GM23338 (cell line): ENCODE data around the gene CALCR.

Experiments used
- CTCF ChIP-seq, 2 experiments: fragments of 200-600 bp in 1 of 2; sonication (generic) in 1 of 2; conservative IDR thresholded peaks; 2 replicates each; pipeline versions ENCODE4 v1.5.1 to v1.6.1; 2016 to 2017; ENCODE audit warnings: antibody characterized with exemption in 2 of 2, low read depth in 2 of 2, mild to moderate bottlenecking in 2 of 2, moderate library complexity in 1 of 2
- EZH2 ChIP-seq: fragments of 200-600 bp; sonication (generic); IDR thresholded peaks from one replicate; pipeline ENCODE4 v1.8.0; 2017; ENCODE audit warnings: antibody characterized with exemption, mild to moderate bottlenecking, low read depth; ENCODE audit not compliant: unreplicated experiment
- NANOG ChIP-seq: IDR thresholded peaks from 2 replicates; pipeline ENCODE4 v1.6.1; 2016; ENCODE audit warnings: antibody characterized with exemption, borderline replicate concordance
- POLR2AphosphoS5 ChIP-seq: IDR thresholded peaks from 2 replicates; pipeline ENCODE4 v1.6.1; 2016; ENCODE audit warnings: antibody characterized with exemption, low read depth
- TF ChIP-seq, protein P1 (sequence below): IDR thresholded peaks from one replicate; pipeline ENCODE4 v1.6.1; 2018; ENCODE audit warnings: antibody characterized with exemption; ENCODE audit not compliant: unreplicated experiment

DNA sequence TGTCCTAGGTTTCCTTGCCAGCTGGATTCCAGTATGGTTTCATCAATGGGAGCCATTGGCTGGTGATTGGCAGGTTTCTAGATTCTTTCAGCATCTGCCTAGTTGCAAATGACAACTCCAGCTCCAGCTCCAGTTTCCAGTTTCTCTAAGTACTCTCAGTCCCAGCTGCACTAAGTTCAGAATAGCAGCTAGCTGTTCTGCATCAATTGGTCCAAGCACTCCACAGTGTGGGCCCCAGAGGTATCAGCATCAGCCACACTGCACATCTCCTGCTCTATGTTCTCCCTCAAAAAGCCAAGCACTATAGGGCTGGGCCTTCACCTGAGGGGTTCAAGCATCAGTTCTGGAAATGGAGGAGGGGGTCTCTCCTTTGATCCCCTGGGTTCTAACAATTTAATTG is 198.9 kb downstream of the CALCR start:
- TF ChIP-seq CTCF (conservative IDR thresholded peaks at IDR 0.05; ENCODE audit: low read depth in 2 of 2): no peak
- TF ChIP-seq EZH2: no peak
- no peak for TF ChIP-seq POLR2AphosphoS5
- TF ChIP-seq NANOG: no peak
- TF ChIP-seq, protein P1, sequence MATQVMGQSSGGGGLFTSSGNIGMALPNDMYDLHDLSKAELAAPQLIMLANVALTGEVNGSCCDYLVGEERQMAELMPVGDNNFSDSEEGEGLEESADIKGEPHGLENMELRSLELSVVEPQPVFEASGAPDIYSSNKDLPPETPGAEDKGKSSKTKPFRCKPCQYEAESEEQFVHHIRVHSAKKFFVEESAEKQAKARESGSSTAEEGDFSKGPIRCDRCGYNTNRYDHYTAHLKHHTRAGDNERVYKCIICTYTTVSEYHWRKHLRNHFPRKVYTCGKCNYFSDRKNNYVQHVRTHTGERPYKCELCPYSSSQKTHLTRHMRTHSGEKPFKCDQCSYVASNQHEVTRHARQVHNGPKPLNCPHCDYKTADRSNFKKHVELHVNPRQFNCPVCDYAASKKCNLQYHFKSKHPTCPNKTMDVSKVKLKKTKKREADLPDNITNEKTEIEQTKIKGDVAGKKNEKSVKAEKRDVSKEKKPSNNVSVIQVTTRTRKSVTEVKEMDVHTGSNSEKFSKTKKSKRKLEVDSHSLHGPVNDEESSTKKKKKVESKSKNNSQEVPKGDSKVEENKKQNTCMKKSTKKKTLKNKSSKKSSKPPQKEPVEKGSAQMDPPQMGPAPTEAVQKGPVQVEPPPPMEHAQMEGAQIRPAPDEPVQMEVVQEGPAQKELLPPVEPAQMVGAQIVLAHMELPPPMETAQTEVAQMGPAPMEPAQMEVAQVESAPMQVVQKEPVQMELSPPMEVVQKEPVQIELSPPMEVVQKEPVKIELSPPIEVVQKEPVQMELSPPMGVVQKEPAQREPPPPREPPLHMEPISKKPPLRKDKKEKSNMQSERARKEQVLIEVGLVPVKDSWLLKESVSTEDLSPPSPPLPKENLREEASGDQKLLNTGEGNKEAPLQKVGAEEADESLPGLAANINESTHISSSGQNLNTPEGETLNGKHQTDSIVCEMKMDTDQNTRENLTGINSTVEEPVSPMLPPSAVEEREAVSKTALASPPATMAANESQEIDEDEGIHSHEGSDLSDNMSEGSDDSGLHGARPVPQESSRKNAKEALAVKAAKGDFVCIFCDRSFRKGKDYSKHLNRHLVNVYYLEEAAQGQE: no peak
